HG03565 (cell line): ENCODE results near the gene UHRF1.
"Not testable (repeated sequence)": the region's sequence is repeated elsewhere in the genome, so short reads cannot be mapped to it uniquely, and the experiment has no call there.

Experiments used
- ATAC-seq: cut with Tn5 transposase; IDR thresholded peaks from one replicate; pipeline ENCODE4 v1.9.1; 2021; ENCODE audit warnings: mild to moderate bottlenecking, moderate library complexity; ENCODE audit not compliant: unreplicated experiment

The UHRF1 gene

DNA sequence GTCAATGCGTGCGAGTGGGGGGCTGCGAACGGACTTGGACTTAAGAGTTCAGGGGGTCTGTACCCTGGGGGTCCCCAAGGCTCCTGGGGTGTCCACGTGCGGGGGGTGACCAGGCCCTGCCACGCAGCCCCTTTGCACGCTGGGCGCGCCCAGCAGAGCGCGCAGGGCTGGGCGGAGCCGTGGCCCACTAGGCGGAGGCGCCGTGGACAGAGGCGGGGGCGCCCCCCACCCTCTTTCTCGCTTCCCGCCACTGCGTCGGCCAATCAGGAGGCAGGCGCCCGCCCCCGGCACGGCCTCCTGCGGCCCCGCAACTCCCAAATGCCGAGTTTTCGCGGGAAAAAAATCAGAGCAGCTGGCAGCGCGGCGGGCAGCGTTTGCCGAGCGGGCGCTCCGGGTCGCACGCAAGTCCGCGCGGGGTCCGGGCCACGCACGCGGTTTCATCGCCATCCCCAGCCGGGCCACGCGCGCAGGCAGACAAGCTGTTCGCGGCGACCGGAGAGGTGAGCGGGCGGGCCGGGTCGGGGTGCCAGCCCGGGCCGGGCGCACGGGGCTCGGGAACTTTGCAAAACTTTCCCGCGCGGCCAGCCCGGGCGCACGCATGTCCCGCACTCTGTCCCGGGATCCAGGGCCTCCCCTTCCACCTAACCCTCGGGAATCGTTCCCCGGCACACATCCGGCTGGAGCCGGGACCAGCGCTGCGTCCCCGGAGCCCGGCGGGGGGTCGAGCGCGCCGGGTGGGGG, at the start of gene UHRF1:
UHRF1 (plus strand) TSS at position 346 of the 741 bp plus-strand sequence. CDS start 1,385 bp downstream, outside the sequence.
- ATAC-seq = no peak

DNA sequence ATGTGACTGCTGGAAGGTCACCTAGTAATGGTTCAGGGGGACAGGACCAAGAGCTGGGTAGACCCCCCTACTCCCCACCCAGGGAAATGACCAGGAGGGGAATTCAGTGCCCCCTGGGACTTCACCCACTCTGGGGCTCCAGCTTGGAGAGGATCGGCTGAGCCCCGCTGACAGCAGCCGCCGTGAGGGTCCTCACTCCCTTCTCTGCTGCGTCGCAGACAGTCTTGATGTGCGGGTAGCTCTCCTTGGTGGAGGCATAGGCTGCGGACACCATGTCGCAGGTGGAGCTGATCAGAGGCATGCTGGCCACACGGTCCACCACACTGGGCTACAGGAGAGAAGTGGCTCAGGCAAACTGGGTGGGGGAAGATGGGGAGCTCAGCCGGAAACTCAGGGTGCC, 49.6 kb upstream of the UHRF1 start:
- no peak for ATAC-seq

DNA sequence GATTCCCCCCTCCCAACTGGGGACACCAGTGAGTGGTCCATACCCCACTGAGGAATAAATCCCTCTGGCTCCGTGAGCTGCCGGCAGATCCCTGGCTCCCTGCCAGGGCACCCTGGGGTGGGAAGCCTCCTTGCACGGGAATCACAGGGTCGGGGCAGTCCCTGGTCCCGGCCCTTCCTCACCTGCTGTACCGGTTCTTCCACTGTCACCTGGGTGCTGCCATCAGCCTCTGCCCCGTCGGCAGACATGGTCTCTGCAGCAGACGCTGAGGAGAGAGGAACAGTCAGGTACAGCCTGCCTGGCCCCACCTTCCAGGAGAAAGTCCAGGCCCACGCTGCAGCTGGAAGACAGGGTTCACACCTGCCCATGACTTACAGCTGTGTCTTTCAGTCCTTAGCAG, 48.2 kb upstream of the UHRF1 start:
- ATAC-seq = no peak

DNA sequence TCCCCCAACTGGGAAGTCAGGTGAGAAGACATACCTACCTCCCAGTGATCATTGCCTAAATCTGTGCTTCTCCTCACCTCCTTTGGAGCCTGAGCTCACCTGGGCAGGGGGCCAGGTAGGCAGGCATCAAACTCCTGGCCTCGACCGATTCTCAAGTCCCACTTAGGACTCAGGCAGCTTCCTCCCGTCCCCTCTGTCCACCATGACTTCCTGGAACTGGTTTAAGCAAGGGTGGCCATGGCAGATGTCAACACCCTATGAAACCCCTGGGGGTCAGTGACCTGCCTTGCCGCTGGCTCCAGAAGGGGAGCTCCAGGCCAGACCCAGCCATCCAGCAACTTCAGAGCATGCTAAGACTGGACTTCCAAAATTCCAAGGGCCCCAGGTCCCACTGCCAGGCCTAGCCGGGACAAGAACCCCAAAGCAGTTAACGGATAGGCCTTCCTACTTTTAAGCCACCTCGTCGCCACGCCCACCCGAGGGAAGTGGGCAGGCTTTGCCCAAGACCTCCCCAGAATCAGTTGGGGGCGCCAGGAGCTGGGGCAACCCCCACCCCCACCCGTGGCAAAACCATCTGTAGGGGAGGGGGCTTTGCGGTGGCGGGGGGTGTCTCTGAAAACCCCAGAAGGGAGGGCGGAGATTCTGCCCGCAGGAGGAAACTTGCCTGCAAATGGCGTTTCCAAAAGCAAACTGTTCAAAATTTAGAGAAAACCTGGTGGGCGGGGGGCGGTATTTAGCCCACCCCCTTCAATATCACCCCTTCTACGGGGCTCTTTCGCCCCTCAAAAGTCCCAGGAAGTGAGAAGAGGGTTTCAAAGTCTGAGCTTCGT, 42.5 kb upstream of the UHRF1 start:
- no peak for ATAC-seq

DNA sequence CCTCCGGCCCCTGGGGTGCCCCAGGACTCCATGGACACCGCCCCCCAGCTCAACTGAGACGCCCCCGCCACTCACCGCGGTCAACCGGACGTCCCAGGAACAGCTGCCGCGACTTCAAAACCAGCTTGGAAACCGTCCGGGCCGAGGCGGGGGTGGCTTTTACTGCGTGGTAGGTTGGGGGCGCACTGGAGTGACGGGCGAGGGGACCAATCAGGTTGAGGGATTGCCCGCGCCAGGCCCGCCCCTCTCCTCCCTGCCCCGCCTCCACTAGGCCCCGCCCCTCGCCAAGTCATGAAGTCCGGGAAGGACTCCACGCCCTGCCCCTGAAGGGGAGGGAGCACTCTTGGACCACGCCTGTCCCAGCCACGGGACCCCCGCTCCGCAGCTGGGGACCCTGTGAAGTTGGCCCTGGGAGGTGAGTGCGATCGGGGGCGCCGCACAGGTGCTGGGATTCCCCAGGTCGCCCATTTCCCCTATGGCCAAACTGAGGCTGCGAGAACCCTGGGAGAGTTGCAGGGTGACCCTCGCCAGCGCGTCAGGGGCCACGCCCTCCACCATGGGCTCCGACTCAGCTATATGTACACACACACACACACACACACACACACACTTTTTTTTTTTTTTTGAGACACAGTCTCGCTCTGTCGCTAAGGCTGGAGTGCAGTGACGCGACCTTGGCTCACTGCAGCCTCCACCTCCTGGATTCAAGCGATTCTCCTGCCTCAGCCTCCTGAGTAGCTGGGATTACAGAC, 41.6 kb upstream of the UHRF1 start, which contains the start of gene PLIN3:
PLIN3 (minus strand) TSS at position 134 of the 752 bp plus-strand sequence. CDS start 6,273 bp downstream, outside the sequence.
- no peak for ATAC-seq

DNA sequence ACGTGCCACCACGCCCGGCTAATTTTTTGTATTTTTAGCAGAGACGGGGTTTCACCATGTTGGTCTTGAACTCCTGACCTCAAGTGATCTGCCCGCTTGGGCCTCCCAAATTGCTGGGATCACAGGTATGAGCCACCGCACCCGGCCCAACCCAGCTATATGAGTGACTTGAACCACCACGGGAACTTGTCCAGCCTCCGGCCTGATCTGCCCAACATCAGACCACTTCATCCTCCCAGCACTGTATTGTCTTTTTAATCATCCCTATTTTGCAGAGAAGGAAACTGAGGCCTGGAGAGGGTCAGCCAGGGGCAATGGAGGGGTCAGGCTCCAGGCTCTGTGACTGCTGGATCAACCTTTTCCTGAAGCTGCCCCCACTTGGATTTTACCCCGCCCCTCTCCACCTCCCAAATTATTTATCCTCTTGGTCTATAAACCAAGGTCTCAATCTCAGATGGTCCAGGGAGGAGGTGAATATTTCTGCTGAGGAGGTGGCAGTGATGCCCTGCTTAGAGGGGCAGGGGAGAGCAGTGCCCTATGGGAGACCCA, 40.9 kb upstream of the UHRF1 start:
- no peak for ATAC-seq

DNA sequence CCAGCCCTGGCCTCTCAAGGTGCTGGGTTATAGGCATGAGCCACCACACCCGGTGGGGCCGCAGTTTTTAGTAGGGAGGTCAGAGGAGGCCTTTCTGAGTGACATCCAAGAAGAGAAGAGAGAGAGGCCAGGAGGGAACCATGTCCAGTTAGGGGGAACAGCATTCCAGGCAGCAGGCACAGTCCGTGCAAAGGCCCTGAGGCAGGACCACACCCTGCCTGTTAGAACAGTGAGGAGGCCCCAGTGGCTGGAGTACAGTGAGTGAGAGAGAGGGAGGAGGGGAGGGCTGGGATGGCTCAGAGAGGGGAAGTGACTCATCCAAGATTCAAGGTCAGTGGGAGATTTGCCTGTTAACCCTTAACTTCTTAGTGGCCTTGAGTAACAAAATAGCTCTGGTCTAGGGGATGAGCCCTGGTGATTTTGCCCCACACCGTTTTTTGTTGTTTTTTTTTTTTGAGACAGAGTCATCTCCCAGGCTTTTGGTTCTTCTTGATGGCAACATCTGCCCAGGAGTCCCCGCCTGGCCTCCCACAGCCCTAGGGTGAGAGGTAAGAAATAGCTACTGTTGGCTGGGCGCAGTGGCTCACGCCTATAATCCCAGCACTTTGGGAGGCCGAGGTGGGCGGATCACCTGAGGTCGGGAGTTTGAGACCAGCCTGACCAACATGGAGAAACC, 39.1 kb upstream of the UHRF1 start:
- no peak for ATAC-seq

DNA sequence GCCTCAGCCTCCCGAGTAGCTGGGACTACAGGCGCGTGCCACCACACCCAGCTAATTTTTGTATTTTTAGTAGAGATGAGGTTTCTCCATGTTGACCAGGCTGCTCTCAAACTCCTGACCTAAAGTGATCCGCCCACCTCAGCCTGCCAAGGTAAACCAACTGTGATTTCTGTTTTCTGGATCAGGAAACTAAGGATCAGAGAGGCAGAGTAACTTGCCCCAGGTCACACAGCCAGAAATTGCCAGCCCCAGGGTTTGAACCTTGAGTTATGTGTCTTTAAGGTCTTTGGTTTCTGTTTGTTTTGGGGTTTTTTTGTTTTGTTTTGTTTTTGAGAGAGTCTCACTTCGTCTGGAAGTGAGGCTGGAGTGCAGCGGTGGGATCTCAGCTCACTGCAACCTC, 37.6 kb upstream of the UHRF1 start:
- no peak for ATAC-seq

DNA sequence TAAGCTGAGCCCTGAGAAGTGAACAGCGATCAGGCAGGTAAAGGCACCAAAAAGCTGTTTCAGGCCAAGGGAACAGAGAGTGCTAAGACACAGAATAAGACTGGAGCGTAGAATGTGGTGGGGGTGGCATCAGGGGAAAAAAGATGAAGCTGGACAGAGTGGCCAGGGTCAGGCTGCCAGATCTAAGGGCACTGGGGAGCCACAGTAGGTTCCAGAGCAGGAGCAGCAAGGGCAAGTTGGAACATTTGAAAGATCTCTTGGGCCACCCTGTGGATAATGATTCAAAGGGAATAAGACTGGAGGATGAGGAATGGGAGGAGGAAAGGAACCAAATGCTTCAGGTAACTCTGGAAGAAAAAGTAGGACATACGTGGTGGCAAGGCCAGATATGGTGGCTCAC, 35.4 kb upstream of the UHRF1 start:
- ATAC-seq = no peak

DNA sequence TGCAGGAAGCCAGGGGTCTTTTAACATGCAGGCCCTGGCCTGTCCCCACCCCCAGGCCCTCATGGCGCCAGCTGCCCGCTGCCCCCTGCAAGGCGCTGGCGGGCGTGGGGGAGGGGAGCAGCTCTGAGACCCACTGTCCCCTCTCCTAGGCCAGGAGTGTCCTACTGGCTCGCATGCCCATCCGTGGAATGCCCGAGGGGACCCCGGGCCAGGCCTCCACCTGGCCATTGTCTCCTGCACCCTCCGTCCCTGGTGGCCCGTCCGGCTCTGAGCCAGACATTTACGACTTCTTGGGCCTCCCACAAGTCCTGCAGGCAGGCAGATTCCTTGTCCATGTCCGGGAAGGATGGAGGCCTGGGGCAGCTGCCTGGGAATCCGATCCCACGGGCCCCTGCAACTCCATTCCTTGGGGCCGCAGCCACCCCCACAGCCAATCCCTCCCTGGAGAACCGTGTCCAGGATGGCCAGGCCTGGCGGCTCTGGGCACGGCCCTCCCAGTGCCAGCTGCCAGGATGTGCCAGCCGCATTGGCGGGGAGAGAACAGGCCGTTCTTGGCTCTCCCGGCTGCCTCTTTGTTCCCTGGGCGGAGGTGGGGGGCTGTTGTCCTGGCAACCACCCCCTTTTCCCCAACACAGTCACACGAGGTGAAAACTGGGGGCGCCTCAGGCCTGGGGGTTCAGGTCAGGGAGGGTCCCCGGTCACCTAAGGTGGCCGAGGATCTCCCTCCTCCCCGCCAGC, 31.4 kb upstream of the UHRF1 start:
- no peak for ATAC-seq

DNA sequence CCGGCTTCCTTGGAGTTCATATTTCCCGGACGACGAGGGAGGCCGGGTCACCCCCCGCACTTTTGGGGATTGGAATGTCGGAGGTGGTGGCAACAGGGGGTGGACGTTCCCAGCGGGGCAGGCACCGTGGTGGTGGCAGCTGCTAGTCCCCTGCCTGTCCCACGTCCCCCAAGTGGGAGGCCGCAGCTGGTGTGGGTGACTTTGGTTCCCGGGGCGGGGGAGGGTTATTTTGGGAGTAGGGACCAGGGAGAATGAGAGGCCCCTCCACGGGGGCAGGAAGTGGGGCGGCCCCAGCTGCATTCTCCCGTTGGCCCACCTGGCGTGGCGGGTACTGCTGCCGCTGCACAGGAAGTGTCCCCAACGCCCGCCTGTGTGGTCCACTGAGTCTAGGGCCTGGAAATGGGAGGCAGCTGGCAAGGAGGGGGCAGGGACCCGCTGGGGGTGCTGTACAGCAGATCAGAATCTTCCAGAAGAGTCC, 30.8 kb upstream of the UHRF1 start:
- ATAC-seq = no peak

DNA sequence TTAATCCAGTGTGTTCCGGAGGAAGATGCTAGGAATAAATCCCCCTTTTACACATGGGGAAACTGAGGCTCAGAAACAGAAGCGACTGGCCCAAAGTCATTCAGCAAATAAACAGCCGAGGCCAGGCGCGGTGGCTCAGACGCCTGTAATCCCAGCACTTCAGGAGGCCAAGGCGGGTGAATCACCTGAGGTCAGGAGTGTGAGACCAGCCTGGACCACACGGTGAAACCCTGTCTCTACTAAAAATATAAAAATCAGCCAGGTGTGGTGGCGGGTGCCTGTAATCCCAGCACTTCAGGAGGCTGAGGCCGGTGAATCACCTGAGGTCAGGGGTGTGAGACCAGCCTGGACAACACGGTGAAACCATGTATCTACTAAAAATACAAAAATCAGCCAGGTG, 30.3 kb upstream of the UHRF1 start:
- ATAC-seq = no peak

DNA sequence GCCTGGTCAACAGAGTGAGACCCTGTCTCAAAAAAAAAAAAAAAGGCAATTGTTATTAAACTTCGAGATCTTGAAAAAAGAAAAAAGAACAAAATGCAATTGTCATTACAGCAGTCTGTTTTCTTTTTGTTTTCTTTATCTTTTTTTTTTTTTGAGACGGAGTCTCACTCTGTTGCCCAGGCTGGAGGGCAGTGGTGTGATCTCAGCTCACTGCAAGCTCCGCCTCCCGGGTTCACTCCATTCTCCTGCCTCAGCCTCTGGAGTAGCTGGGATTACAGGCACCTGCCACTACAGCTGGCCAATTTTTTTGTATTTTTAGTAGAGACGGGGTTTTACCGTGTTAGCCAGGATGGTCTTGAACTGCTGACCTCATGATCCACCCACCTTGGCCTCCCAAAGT, 26.4 kb upstream of the UHRF1 start:
- ATAC-seq = not testable (repeated sequence)

DNA sequence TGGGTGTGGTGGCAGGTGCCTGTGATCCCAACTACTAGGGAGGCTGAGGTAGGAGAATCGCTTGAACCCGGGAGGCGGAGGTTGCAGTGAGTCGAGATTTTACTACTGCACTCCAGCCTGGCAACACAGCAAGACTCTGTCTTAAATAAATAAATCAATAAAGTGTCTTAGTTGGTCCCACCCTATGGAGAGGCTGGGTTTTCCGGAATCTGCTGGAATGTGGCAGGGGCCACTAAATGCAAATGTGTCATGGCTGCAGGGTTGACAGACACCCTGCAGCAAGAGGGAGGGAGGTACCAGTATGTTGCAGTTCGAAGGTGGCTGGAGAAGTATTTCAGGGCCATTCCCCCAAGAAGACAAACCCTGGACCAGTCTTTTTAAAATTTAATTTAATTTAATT, 24.3 kb upstream of the UHRF1 start:
- ATAC-seq = not testable (repeated sequence)

DNA sequence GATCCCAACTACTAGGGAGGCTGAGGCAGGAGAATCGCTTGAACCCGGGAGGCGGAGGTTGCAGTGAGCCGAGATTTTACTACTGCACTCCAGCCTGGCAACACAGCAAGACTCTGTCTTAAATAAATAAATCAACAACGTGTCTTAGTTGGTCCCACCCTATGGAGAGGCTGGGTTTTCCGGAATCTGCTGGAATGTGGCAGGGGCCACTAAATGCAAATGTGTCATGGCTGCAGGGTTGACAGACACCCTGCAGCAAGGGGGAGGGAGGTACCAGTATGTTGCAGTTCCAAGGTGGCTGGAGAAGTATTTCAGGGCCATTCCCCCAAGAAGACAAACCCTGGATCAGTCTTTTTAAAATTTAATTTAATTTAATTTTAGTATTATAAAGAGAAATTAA, 21.5 kb upstream of the UHRF1 start:
- ATAC-seq = not testable (repeated sequence)

DNA sequence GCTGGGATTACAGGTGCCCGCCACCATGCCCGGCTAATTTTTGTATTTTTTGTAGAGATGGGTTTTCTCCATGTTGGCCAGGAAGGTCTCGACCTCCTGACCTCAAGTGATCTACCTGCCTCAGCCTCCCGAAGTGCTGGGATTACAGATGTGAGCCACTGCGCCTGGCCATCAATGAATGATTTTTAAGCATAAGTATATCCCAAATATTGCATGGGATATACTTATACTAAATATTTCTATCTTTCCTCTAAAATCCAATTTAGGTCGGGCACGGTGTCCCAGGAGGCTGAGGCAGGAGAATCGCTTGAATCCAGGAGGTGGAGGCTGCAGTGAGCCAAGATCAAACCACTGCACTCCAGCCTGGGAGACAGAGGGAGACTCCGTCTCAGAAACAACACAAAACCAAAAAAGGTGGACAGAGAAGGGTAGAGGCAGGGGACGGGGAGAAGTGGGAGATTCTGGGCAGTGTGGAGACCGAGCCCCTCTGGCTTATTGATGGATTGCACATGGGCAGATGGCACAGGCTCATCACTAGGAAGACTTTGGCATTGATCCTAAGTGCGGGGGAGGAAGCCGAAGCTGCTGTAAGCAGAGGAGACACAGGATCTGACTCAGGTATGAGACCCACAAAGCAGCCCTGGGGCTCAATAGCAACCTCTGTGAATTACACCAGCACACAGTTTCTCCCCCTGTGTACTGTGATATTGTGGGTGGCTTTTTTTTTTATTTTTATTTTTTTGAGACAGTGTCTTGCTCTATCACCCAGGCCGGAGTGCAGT, 20.1 kb upstream of the UHRF1 start:
- no peak for ATAC-seq

DNA sequence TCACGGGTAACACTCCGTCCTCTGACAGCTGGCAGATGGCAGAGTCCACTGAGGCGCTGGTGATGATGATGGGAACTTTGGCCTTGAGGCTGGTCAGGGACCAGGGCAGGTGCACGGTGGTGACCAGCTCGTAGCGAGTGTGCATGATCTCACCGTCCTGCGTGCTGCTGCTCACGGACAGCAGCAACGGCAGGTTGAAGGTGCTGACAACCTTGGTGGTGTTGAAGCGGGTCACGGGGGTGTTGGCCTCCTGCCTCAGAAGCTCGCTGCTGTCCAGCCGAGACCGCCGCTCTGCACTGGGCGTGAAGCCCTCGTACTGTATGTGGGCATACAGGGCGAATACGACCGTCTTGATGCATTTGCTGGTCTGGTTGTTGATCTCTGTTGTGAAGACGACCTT, 18.2 kb upstream of the UHRF1 start:
- ATAC-seq = no peak

DNA sequence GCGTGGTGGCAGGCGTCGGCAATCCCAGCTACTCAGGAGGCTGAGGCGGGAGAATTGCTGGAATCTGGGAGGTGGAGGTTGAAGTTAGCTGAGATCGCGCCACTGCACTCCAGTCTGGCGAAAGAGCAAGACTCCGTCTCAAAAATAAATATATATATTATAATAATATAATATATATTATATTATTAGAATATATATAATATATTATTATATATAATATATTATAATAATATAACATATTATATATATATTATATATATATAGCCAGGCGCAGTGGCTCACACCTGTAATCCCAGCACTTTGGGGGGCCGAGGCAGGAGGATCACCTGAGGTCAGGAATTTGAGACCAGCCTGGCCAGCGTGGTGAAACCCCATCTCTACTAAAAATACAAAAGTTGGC, 16.3 kb upstream of the UHRF1 start:
- ATAC-seq = not testable (repeated sequence)

DNA sequence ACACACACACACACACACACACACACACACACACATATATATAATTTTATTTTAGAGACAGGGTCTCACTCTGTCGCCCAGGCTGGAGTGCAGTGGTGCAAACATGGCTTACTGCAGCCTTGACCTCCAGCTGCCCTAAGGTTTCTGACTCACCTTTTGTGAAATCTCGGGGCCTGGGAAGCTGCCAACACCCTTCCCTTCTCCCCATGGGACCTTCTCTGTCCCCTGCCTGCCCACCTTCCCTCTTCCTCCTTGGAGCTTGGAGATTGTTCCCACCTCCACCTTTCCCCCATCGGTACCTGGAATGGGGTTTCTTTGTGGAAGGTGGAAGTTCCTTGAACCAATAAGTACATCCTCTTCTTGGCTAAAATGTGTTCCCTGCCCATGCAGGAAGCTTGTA, 12.9 kb upstream of the UHRF1 start:
- ATAC-seq = no peak
